ENCODE measurements around the gene SYT7.
"Not testable (repeated sequence)": the region's sequence is repeated elsewhere in the genome, so short reads cannot be mapped to it uniquely, and the experiment has no call there.

The SYT7 gene

GRCh38 chr11:61488651-61489291, 92.1 kb downstream of the SYT7 start:
- in situ Hi-C loops (cut with MboI; ENCODE audit: low pct_unique_long_range_greater_than_20kb, low sequenced_read_pairs): no loop called here
- no peak for DNase-seq

GRCh38 chr11:61487342-61488025, 93.4 kb downstream of the SYT7 start:
- DNase-seq: no peak
- in situ Hi-C loops (cut with MboI; ENCODE audit: low pct_unique_long_range_greater_than_20kb, low sequenced_read_pairs): no loop called here

- in situ Hi-C loops (cut with MboI; ENCODE audit: low pct_unique_long_range_greater_than_20kb, low sequenced_read_pairs): no loop called here
- no peak for DNase-seq
Measured at GRCh38 chr11:61486779-61487178, 94.1 kb downstream of the SYT7 start.

GRCh38 chr11:61486011-61486620, 94.8 kb downstream of the SYT7 start:
- peak; percentile 25 for DNase-seq

GRCh38 chr11:61485080-61485479, 95.8 kb downstream of the SYT7 start:
- in situ Hi-C loops (cut with MboI; ENCODE audit: low pct_unique_long_range_greater_than_20kb, low sequenced_read_pairs): no loop called here
- no peak for DNase-seq

More at GRCh38 chr11:61486011-61486620, 94.8 kb downstream of the SYT7 start:
- in situ Hi-C loops (cut with MboI; ENCODE audit: low pct_unique_long_range_greater_than_20kb, low sequenced_read_pairs): no loop called here

- no peak for DNase-seq
- in situ Hi-C loops (cut with MboI; ENCODE audit: low pct_unique_long_range_greater_than_20kb, low sequenced_read_pairs): no loop called here
Measured at GRCh38 chr11:61484541-61484940, 96.3 kb downstream of the SYT7 start.

GRCh38 chr11:61482513-61482912, 98.4 kb downstream of the SYT7 start:
- DNase-seq: peak; percentile 27
- in situ Hi-C loops (cut with MboI; ENCODE audit: low pct_unique_long_range_greater_than_20kb, low sequenced_read_pairs): no loop called here

GRCh38 chr11:61481806-61482205, 99.1 kb downstream of the SYT7 start:
- in situ Hi-C loops (cut with MboI; ENCODE audit: low pct_unique_long_range_greater_than_20kb, low sequenced_read_pairs): no loop called here
- DNase-seq: no peak

- in situ Hi-C loops (cut with MboI; ENCODE audit: low pct_unique_long_range_greater_than_20kb, low sequenced_read_pairs): no loop called here
- peak; percentile 15 for DNase-seq
Measured at GRCh38 chr11:61480994-61481335, 99.9 kb downstream of the SYT7 start.

- in situ Hi-C loops (cut with MboI; ENCODE audit: low pct_unique_long_range_greater_than_20kb, low sequenced_read_pairs): no loop called here
- DNase-seq: no peak
Measured at GRCh38 chr11:61480261-61480993, 100.4 kb downstream of the SYT7 start.

- DNase-seq; in situ Hi-C loops (cut with MboI; ENCODE audit: low pct_unique_long_range_greater_than_20kb, low sequenced_read_pairs): not testable (repeated sequence)
Measured at GRCh38 chr11:61479360-61480058, 101.4 kb downstream of the SYT7 start.

GRCh38 chr11:61477727-61478148, 103.1 kb downstream of the SYT7 start:
- DNase-seq: peak; percentile 57

GRCh38 chr11:61477126-61477525, 103.8 kb downstream of the SYT7 start:
- DNase-seq: no peak
- in situ Hi-C loops (cut with MboI; ENCODE audit: low pct_unique_long_range_greater_than_20kb, low sequenced_read_pairs): no loop called here

More at GRCh38 chr11:61477727-61478148, 103.1 kb downstream of the SYT7 start:
- in situ Hi-C loops (cut with MboI; ENCODE audit: low pct_unique_long_range_greater_than_20kb, low sequenced_read_pairs): no loop called here

GRCh38 chr11:61476371-61476770, 104.5 kb downstream of the SYT7 start:
- DNase-seq: no peak
- in situ Hi-C loops (cut with MboI; ENCODE audit: low pct_unique_long_range_greater_than_20kb, low sequenced_read_pairs): no loop called here

- no peak for DNase-seq
- in situ Hi-C loops (cut with MboI; ENCODE audit: low pct_unique_long_range_greater_than_20kb, low sequenced_read_pairs): no loop called here
Measured at GRCh38 chr11:61475433-61475832, 105.4 kb downstream of the SYT7 start.

- DNase-seq: no peak
- in situ Hi-C loops (cut with MboI; ENCODE audit: low pct_unique_long_range_greater_than_20kb, low sequenced_read_pairs): no loop called here
Measured at GRCh38 chr11:61474013-61474643, 106.7 kb downstream of the SYT7 start.

- in situ Hi-C loops (cut with MboI; ENCODE audit: low pct_unique_long_range_greater_than_20kb, low sequenced_read_pairs): no loop called here
- DNase-seq: no peak
Measured at GRCh38 chr11:61473370-61474012, 107.4 kb downstream of the SYT7 start.

- in situ Hi-C loops (cut with MboI; ENCODE audit: low pct_unique_long_range_greater_than_20kb, low sequenced_read_pairs): no loop called here
- no peak for DNase-seq
Measured at GRCh38 chr11:61472868-61473267, 108.0 kb downstream of the SYT7 start.
